HG02588 (cell line): ENCODE results near the gene DUSP14.

Experiments used
- ATAC-seq: cut with Tn5 transposase; IDR thresholded peaks from one replicate; pipeline ENCODE4 v1.9.1; 2021; ENCODE audit warnings: mild to moderate bottlenecking, moderate library complexity; ENCODE audit not compliant: unreplicated experiment

Gene DUSP14

GRCh38 chr17:37553401-37553966, 63.8 kb downstream of the DUSP14 start:
- ATAC-seq: no peak

GRCh38 chr17:37555386-37555785, 65.7 kb downstream of the DUSP14 start:
- ATAC-seq: no peak

GRCh38 chr17:37557482-37557881, 67.8 kb downstream of the DUSP14 start:
- ATAC-seq: no peak

DNA sequence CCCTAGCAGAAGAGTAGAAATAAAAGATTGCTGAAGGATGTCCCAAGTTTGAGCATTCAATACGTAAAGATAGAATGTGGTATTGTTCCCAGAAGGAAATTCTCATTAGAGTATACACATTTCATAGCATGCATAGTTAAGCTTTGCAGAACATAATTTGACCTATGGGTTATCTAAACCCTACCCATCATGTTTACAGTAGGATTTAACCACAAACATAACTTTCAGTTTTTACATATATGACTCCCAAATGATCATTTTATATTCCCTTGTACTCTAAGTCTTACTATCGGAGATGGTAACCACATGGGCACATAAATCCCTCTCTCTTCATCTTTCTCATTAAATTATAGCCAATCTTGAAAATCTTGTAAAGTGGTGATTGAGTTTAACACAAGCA, 68.6 kb downstream of the DUSP14 start:
- ATAC-seq: no peak

DNA sequence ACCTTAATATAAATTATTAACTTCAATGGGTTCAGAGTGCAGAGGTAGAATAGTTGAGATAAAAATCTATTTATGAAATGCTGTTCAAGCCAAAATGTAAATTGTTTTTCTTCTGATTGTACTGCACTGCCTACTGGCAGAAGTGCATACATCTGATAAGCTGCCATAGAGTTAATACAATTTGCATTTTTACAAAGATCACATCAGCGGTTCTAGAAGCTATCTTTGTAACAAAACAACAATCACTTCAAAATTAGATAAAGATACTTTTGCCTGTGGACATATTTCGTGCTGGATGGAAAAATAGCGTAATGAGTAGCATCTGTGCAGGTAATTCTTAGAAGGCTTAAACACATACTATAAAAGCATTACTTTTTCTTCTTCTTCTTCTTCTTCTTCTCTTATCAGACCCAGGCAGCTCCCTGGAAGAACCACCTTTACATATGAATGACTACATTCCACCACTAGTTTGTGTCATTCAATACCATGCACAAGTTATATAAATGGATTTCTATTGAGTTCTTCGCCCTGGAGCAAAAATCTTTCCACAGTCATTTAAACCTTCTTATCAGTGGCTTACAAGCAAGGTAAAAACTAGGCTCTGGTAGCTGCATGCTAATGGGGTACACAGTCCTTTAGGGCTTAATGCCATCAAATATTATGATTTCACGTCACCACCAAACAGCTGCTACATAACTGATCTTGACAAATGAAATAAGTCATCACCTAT, 72.5 kb downstream of the DUSP14 start:
- no peak for ATAC-seq
